DMS 273 (cell line): Measurements from ENCODE around the gene ALCAM.

ENCODE experiments used
- DNase-seq: peaks from one replicate; lab custom pipeline; 2025; ENCODE audit not compliant: unreplicated experiment; lab: John Stamatoyannopoulos, UW

Gene ALCAM

DNA sequence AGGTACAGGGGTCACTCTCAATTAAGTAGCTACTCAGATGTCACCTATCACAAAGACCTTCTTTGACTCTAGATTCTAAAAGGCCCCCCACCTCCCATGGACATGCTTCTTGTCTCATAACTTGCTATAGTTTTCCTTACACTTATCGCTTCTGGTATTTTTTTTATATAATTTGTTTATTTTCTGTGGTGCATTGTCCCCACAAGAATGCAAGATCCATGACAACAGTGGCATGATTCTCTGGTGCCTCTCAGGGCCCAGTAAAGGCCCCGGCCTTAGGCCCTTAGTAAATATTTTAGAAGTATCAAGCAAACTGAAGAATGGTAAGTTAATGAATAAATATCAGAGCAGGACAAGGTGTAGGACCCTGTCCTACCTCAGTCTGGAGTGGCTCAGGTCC lies 253.5 kb downstream of the ALCAM start:
- DNase-seq: no peak

DNA sequence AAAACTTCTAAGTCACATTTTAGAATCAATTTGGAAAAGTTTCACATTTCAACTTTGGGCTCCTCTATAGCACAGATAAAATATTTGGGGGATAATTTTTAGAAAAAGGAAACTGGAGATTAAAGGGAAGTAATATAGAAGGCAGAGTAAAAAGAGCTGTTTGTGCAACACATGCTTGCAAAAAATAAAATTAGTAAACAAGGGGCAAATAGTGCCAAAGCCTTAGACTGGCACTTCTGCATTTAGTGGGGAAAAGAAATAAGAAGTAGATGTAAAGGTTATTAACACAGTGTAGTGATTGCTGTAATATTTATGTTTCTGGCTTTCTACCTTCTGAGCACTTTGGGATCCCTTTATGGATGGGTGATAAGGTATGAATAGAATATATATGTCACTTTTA lies 255.5 kb downstream of the ALCAM start:
- no peak for DNase-seq
